Measurements from ENCODE around the gene TSPAN6.

The TSPAN6 gene

DNA sequence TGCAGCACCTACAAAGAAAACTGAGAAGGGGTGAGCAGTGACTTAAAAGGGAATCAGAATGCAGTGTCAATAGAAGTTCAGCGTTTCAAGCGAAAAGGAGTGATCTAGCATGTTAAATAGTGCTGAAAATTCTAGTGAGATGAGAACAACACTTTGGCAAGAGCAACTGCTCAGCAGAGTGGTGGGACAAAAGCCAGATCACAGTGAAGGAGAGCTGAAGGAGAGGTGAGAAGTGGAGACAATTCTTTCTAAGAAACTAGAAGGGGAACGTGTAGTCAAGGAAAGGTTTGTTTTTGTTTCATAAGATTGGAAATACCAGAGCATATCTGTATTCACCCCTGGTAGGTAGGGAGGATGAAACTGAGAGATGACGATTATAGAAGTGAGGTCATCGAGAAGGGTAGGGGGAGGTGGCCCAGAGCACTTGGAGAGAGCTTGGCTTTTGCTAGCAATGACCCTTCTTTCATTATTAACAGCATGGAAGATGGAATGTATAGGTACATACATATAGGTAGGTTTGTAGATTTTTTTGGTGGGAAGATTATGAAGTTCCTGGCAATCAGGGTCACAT lies 41.1 kb upstream of the TSPAN6 start:
- DNase-seq (ENCODE audit: low spot score): no peak
- H3K4me3 ChIP-seq: no peak overlapping the region
- no peak overlapping the region for H3K27ac ChIP-seq
- TF ChIP-seq, protein P1, sequence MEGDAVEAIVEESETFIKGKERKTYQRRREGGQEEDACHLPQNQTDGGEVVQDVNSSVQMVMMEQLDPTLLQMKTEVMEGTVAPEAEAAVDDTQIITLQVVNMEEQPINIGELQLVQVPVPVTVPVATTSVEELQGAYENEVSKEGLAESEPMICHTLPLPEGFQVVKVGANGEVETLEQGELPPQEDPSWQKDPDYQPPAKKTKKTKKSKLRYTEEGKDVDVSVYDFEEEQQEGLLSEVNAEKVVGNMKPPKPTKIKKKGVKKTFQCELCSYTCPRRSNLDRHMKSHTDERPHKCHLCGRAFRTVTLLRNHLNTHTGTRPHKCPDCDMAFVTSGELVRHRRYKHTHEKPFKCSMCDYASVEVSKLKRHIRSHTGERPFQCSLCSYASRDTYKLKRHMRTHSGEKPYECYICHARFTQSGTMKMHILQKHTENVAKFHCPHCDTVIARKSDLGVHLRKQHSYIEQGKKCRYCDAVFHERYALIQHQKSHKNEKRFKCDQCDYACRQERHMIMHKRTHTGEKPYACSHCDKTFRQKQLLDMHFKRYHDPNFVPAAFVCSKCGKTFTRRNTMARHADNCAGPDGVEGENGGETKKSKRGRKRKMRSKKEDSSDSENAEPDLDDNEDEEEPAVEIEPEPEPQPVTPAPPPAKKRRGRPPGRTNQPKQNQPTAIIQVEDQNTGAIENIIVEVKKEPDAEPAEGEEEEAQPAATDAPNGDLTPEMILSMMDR (IDR thresholded peaks at IDR 0.05): no peak

DNA sequence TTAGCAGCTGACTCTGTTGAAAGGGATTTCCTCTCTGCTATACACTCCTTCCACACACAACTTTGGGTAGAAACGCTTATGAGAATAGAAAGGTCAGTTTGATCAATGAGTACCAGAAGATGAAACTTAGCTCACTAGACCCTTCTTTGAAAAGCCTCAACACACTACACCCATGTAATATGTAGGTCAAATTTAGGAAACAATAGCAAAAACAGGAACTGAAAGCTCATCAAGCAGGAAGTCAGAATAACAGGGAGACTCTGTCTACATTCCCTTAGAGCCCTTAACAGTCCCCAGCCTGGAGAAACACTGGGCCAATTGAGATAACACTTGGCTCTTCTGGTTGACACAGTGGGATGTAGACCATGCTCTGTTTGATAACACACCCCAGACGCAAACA lies 38.1 kb upstream of the TSPAN6 start:
- no peak overlapping the region for H3K27ac ChIP-seq
- DNase-seq (ENCODE audit: low spot score): no peak
- TF ChIP-seq, protein P1 (IDR thresholded peaks at IDR 0.05): no peak
- H3K4me3 ChIP-seq: no peak overlapping the region

DNA sequence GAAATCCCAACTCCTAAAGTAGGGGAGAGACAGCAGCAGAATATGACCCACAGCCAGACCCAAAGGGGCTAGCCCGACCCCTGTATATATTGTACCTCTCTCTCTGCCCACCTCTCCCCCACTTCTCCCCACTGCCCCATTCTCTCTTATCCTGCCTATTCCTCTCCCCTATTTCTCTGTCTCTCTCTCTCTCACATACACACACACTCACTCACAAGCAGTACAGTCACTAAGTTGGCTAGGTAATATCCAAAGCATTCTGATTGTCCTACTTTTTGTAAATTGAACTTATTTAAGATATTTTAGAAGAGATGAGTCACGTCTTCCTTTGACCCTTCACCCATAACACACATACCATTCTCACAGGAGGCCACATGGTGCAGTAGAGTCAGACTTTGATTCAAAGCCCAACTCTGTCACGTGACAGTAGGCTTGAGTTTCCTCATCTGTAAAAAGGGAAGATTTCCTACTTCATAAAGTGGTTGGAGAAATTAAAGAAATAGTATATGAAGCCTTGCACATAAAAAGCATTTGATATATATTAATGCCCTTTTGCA lies 36.9 kb upstream of the TSPAN6 start:
- H3K27ac ChIP-seq: no peak overlapping the region
- no peak for DNase-seq (ENCODE audit: low spot score)
- TF ChIP-seq, protein P1 (IDR thresholded peaks at IDR 0.05): no peak
- no peak overlapping the region for H3K4me3 ChIP-seq

DNA sequence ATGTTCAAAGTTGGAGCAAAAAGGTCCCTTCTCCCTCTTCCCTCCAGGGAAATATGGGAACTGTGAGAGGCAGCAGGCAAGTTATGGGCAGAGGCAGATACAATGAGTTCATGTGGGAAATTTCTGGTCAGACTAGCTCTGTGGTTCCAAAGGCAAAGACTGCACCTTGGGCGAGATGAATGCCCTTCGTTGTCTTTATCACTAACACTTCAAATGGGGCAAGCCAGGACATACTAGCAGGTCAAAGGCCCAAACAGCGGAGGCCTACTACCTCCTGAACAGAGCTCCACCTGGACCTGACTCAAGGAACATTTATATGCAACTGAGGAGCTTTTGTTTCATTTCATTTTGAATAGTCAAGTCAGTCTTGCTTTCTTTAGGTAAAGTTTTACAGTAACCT lies 36.4 kb upstream of the TSPAN6 start:
- TF ChIP-seq, protein P1 (IDR thresholded peaks at IDR 0.05): no peak
- Histone ChIP-seq H3K27ac (no peak overlapping the region), H3K4me3 (no peak overlapping the region)
- no peak for DNase-seq (ENCODE audit: low spot score)

DNA sequence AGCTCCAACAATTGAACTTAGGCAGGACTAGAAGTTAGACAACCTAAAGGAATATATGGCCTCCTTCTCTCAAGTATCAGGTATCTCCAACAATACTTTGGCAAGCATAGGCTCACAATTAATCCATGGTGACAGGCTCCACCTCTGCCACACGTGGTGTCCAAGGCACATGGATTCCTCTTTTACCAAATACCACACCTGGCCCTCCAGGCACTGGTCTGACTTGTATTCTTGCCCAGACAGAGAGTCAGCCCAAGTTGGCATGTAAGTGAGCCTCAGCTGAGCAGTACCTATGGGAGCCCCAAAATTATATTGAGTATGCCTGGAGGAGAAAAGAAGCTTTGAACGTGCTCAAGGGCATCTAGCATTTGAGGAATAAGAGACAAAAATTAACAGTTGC lies 27.0 kb upstream of the TSPAN6 start:
- DNase-seq (ENCODE audit: low spot score): no peak
- TF ChIP-seq, protein P1 (IDR thresholded peaks at IDR 0.05): no peak
- H3K4me3 ChIP-seq: no peak overlapping the region
- H3K27ac ChIP-seq: no peak overlapping the region

DNA sequence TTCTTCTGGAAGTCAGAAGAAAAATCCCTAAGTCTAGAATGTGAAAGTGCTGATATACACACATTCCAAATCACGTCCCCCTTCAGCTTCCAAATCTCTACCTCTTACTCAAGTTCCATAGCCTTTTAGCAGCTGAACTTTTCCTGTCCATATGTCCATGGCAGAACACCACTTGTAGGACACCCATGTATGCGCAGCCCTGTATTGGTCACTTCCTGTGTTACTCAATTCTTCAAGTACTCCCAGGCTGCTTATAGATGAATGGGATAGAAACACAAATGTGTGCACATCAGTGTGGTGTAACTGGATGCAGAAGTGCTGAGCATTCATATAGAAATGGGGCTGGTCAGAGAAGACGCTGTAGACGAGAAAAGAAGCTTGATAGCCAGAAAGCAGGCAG lies 26.2 kb upstream of the TSPAN6 start:
- no peak overlapping the region for H3K27ac ChIP-seq
- DNase-seq (ENCODE audit: low spot score): no peak

DNA sequence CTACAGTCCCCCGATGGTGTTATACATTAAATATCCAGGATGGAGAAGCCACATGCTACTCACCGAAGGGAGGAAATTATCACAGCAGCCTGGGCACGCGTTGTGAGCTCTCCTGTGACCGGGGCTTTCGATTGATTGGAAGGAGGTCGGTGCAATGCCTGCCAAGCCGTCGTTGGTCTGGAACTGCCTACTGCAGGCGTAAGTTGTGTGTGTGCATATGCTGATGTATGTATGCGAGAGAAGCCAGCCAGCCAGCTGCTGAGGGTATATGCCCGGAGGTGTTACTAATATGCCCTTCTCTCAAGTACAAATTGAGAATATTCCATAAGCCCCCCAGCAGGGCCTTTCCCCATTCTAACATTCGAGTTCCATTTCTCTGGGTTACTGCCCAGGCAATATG lies 25.6 kb upstream of the TSPAN6 start:
- Histone ChIP-seq H3K27ac (no peak overlapping the region), H3K4me3 (no peak overlapping the region)
- DNase-seq (ENCODE audit: low spot score): no peak
- TF ChIP-seq, protein P1 (IDR thresholded peaks at IDR 0.05): no peak

More for the DNA sequence above, 26.2 kb upstream of the TSPAN6 start:
- TF ChIP-seq, protein P1 (IDR thresholded peaks at IDR 0.05): no peak
- no peak overlapping the region for H3K4me3 ChIP-seq

All from coronary artery (tissue), 2 donors.